Liver (tissue), 9 donors: ENCODE measurements around the gene LMNB1. TPM values are rescaled to one million over a fixed set of nuclear protein-coding genes. Genes with fewer than 3 reads are reported as not detected.

Experiments
- DNase-seq: peaks from one replicate; pipeline ENCODE4 v3.0.0-alpha.2; 2017; ENCODE audit warnings: low spot score
- H3K27ac ChIP-seq, 2 donors: one replicate each; pipeline ENCODE4 v1.7.0; 2013; ENCODE audit warnings: inconsistent platforms in 2 of 2, low read length in 2 of 2, control low read depth in 1 of 2, low read depth in 1 of 2, mild to moderate bottlenecking in 1 of 2
- H3K27me3 ChIP-seq, 4 donors: one replicate each; pipeline versions ENCODE4 v1.6.1 to v1.7.0; 2013; ENCODE audit warnings: low read length in 3 of 4, inconsistent platforms in 1 of 4, mild to moderate bottlenecking in 1 of 4, moderate library complexity in 1 of 4; ENCODE audit not compliant: control insufficient read depth in 4 of 4, insufficient read depth in 4 of 4
- H3K36me3 ChIP-seq, 4 donors: one replicate each; pipeline versions ENCODE4 v1.6.1 to v1.7.0; 2013; ENCODE audit warnings: low read length in 3 of 4, mild to moderate bottlenecking in 3 of 4, low read depth in 1 of 4, moderate library complexity in 1 of 4; ENCODE audit not compliant: control insufficient read depth in 4 of 4, insufficient read depth in 3 of 4
- H3K4me1 ChIP-seq, 4 donors: one replicate each; pipeline versions ENCODE4 v1.6.1 to v1.7.0; 2013; ENCODE audit warnings: low read length in 3 of 4, mild to moderate bottlenecking in 3 of 4, moderate library complexity in 1 of 4; ENCODE audit not compliant: control insufficient read depth in 4 of 4, insufficient read depth in 4 of 4
- H3K4me3 ChIP-seq, 3 donors: one replicate each; pipeline versions ENCODE4 v1.6.1 to v1.7.0; 2013; ENCODE audit warnings: low read length in 3 of 3, control low read depth in 1 of 3, low read depth in 1 of 3, mild to moderate bottlenecking in 1 of 3
- H3K9ac ChIP-seq, 2 donors: one replicate each; pipeline ENCODE4 v1.7.0; 2013; ENCODE audit warnings: low read length in 2 of 2, mild to moderate bottlenecking in 2 of 2, moderate library complexity in 2 of 2, control low read depth in 1 of 2, low read depth in 1 of 2
- H3K9me3 ChIP-seq, 4 donors: one replicate each; pipeline versions ENCODE4 v1.6.1 to v1.7.0; 2013; ENCODE audit warnings: low read length in 3 of 4; ENCODE audit not compliant: control insufficient read depth in 4 of 4
- ATF3 ChIP-seq: IDR thresholded peaks from 2 replicates; pipeline ENCODE4 v1.6.1; 2016; ENCODE audit warnings: antibody characterized with exemption
- CTCF ChIP-seq: fragments of 150-350 bp; IDR thresholded peaks from 2 replicates; pipeline ENCODE4 v1.5.1; 2017; ENCODE audit warnings: improper control_type of control experiment, low read depth, low read length; ENCODE audit not compliant: missing input control
- EGR1 ChIP-seq, 2 donors: IDR thresholded peaks; 2 replicates each; pipeline ENCODE4 v1.6.1; 2016 to 2018; ENCODE audit warnings: antibody characterized with exemption in 2 of 2, low read depth in 2 of 2
- FOXA1 ChIP-seq: IDR thresholded peaks from 2 replicates; pipeline ENCODE4 v1.6.1; 2016; ENCODE audit warnings: antibody characterized with exemption
- FOXA2 ChIP-seq: IDR thresholded peaks from 2 replicates; pipeline ENCODE4 v1.6.1; 2016; ENCODE audit warnings: antibody characterized with exemption
- GABPA ChIP-seq, 2 donors: IDR thresholded peaks in 1 of 2; conservative IDR thresholded peaks in 1 of 2; 2 replicates each; pipeline ENCODE4 v1.6.1; 2016; ENCODE audit warnings: antibody characterized with exemption in 2 of 2, mild to moderate bottlenecking in 1 of 2, moderate library complexity in 1 of 2
- HNF4A ChIP-seq, 2 donors: conservative IDR thresholded peaks; 2 replicates each; pipeline ENCODE4 v1.6.1; 2016; ENCODE audit warnings: antibody characterized with exemption in 2 of 2, mild to moderate bottlenecking in 2 of 2
- HNF4G ChIP-seq: IDR thresholded peaks from 2 replicates; pipeline ENCODE4 v1.6.1; 2016; ENCODE audit warnings: antibody characterized with exemption
- JUND ChIP-seq, 2 donors: IDR thresholded peaks; 2 replicates each; pipeline ENCODE4 v1.6.1; 2016; ENCODE audit warnings: antibody characterized with exemption in 2 of 2
- MAX ChIP-seq: IDR thresholded peaks from 2 replicates; pipeline ENCODE4 v1.6.1; 2016; ENCODE audit warnings: antibody characterized with exemption
- NR2F2 ChIP-seq: IDR thresholded peaks from 2 replicates; pipeline ENCODE4 v1.6.1; 2016; ENCODE audit warnings: antibody characterized with exemption
- RAD21 ChIP-seq, 2 donors: IDR thresholded peaks; 2 replicates each; pipeline ENCODE4 v1.6.1; 2016; ENCODE audit warnings: antibody characterized with exemption in 2 of 2, mild to moderate bottlenecking in 2 of 2
- REST ChIP-seq: IDR thresholded peaks from 2 replicates; pipeline ENCODE4 v1.6.1; 2016; ENCODE audit warnings: antibody characterized with exemption, mild to moderate bottlenecking
- RXRA ChIP-seq, 2 donors: IDR thresholded peaks; 2 replicates each; pipeline ENCODE4 v1.6.1; 2017 to 2018; ENCODE audit warnings: antibody characterized with exemption in 2 of 2, mild to moderate bottlenecking in 1 of 2
- SP1 ChIP-seq: IDR thresholded peaks from 2 replicates; pipeline ENCODE4 v1.6.1; 2018; ENCODE audit warnings: antibody characterized with exemption, mild to moderate bottlenecking
- TAF1 ChIP-seq: conservative IDR thresholded peaks from 2 replicates; pipeline ENCODE4 v1.6.1; 2016; ENCODE audit warnings: antibody characterized with exemption, mild to moderate bottlenecking
- YY1 ChIP-seq: IDR thresholded peaks from 2 replicates; pipeline ENCODE4 v1.6.1; 2016; ENCODE audit warnings: antibody characterized with exemption, mild to moderate bottlenecking
- ZBTB33 ChIP-seq: IDR thresholded peaks from 2 replicates; pipeline ENCODE4 v1.6.1; 2016; ENCODE audit warnings: antibody characterized with exemption
- WGBS: extraction: QIAGEN DNeasy Blood & Tissue Kit; methylation state at CpG from one replicate; pipeline ENCODE4 v1.1.7; 2013; 5-methylcytosine and 5-hydroxymethylcytosine counted together
- polyA plus RNA-seq, 2 donors: library from polyadenylated mRNA; stranded (reverse) in 1 of 2; unstranded in 1 of 2; fragments of 200-250 nt in 1 of 2; fragments of >200 nt in 1 of 2; fragmentation: Nextera tagmentation in 1 of 2; extraction: Ambion mirVana in 1 of 2; gene quantifications; one replicate each; pipeline versions ENCODE4 v1.2.1 to v1.2.3, GENCODE V29; 2013 to 2015
- total RNA-seq, 2 donors: library from RNA; depleted of rRNA; stranded (reverse); fragments of >200 nt; gene quantifications; one replicate each; pipeline ENCODE4 v1.2.3, GENCODE V29; 2014
- donor health status: healthy.
- donor health status: healthy.
- donor health status: healthy.
- donor health status: healthy.
- donor health status: healthy.

LMNB1 gene
- total and polyA plus RNA-seq, 4 donors = 0.57 to 45.7 (median 5.6) TPM

- Histone ChIP-seq H3K9me3 (no peaks in the 10 kb centered on the region), H3K4me1 (no peaks in the 10 kb centered on the region), H3K27me3 (no peaks in the 10 kb centered on the region), H3K36me3 (peaks cover 0 to 16% (median 2%) of the 10 kb centered on the region in 4 donors), H3K27ac (peak overlapping the region; percentile 71 to 72), H3K9ac (no peak overlapping the region), H3K4me3 (no peak overlapping the region)
- TF ChIP-seq HNF4A (conservative IDR thresholded peaks at IDR 0.05) = no peak
- no peak for TF ChIP-seq SP1
- TF ChIP-seq TAF1 = no peak
- TF ChIP-seq GABPA (IDR thresholded peaks at IDR 0.05 in 1 of 2, conservative IDR thresholded peaks at IDR 0.05 in 1 of 2) = no peak
- no peak for TF ChIP-seq ATF3
- no peak for TF ChIP-seq EGR1 (IDR thresholded peaks at IDR 0.05; ENCODE audit: low read depth in 2 of 2)
- no peak for TF ChIP-seq CTCF
- no peak for TF ChIP-seq YY1
- 75% methylated on average over 6 of the region's 6 CpGs for WGBS
- DNase-seq = no peak
Observed at GRCh38 chr5:126811515-126812198, 34.7 kb downstream of the LMNB1 start.

- DNase-seq = no peak
- H3K27me3 ChIP-seq = no peaks in the 10 kb centered on the region
- 85% methylated on average over 4 of the region's 4 CpGs for WGBS
- H3K27ac ChIP-seq = peak overlapping the region; percentile 71 to 72
- H3K9ac ChIP-seq = no peak overlapping the region
- H3K9me3 ChIP-seq = no peaks in the 10 kb centered on the region
- TF ChIP-seq REST (no peak), JUND (IDR thresholded peaks at IDR 0.05) (no peak), EGR1 (IDR thresholded peaks at IDR 0.05; ENCODE audit: low read depth in 2 of 2) (no peak), HNF4G (no peak), YY1 (no peak), MAX (no peak), RAD21 (IDR thresholded peaks at IDR 0.05) (no peak), TAF1 (no peak), RXRA (IDR thresholded peaks at IDR 0.05) (no peak), ZBTB33 (no peak), FOXA1 (no peak), SP1 (no peak), ATF3 (no peak), FOXA2 (no peak), HNF4A (conservative IDR thresholded peaks at IDR 0.05) (no peak), GABPA (IDR thresholded peaks at IDR 0.05 in 1 of 2, conservative IDR thresholded peaks at IDR 0.05 in 1 of 2) (no peak), CTCF (no peak), NR2F2 (no peak)
- peaks cover 0 to 16% (median 3%) of the 10 kb centered on the region in 4 donors for H3K36me3 ChIP-seq
- H3K4me1 ChIP-seq = no peaks in the 10 kb centered on the region
- H3K4me3 ChIP-seq = no peak overlapping the region
Observed at GRCh38 chr5:126812199-126812570, 35.2 kb downstream of the LMNB1 start.
